ENCODE measurements around the gene INHBE. TPM values are rescaled to one million over a fixed set of nuclear protein-coding genes. Genes with fewer than 3 reads are reported as not detected.

INHBE gene
- total and polyA plus RNA-seq, 4 donors: 17.6 to 181 (median 110) TPM

- no peak overlapping the region for H3K9ac ChIP-seq (ENCODE audit: low read depth in 1 of 2, low read length in 2 of 2)
- WGBS: 2% methylated on average over 6 of the region's 6 CpGs
- no peak overlapping the region for H3K27ac ChIP-seq (ENCODE audit: low read depth in 1 of 2, low read length in 2 of 2)
Measured at GRCh38 chr12:57460468-57460784, 5.3 kb downstream of the INHBE start.

GRCh38 chr12:57460841-57461275 lies 5.8 kb downstream of the INHBE start:
- Histone ChIP-seq H3K4me3 (ENCODE audit: low read depth in 1 of 3, low read length in 3 of 3) (peak overlapping the region in 1 of 3 donors; percentile 55), H3K9me3 (ENCODE audit: control insufficient read depth in 4 of 4, low read length in 3 of 4) (no peaks in the 10 kb centered on the region), H3K9ac (ENCODE audit: low read depth in 1 of 2, low read length in 2 of 2) (no peak overlapping the region), H3K27ac (ENCODE audit: low read depth in 1 of 2, low read length in 2 of 2) (no peak overlapping the region), H3K36me3 (ENCODE audit: control insufficient read depth in 4 of 4, insufficient read depth in 3 of 4, low read depth in 1 of 4, low read length in 3 of 4) (no peaks in the 10 kb centered on the region), H3K27me3 (ENCODE audit: control insufficient read depth in 4 of 4, insufficient read depth in 4 of 4, low read length in 3 of 4) (no peaks in the 10 kb centered on the region), H3K4me1 (ENCODE audit: control insufficient read depth in 4 of 4, insufficient read depth in 4 of 4, low read length in 3 of 4) (peaks cover 7 to 38% (median 20%) of the 10 kb centered on the region in 4 donors)
- TF ChIP-seq MAX (IDR thresholded peaks at IDR 0.05) (no peak), JUND (IDR thresholded peaks at IDR 0.05) (no peak), TAF1 (conservative IDR thresholded peaks at IDR 0.05) (no peak), RXRA (IDR thresholded peaks at IDR 0.05) (no peak), ZBTB33 (IDR thresholded peaks at IDR 0.05) (no peak), FOXA1 (IDR thresholded peaks at IDR 0.05) (no peak), GABPA (IDR thresholded peaks at IDR 0.05 in 1 of 2, conservative IDR thresholded peaks at IDR 0.05 in 1 of 2) (no peak), HNF4A (conservative IDR thresholded peaks at IDR 0.05) (no peak), RAD21 (IDR thresholded peaks at IDR 0.05) (no peak), NR2F2 (IDR thresholded peaks at IDR 0.05) (no peak), YY1 (IDR thresholded peaks at IDR 0.05) (no peak), SP1 (IDR thresholded peaks at IDR 0.05) (no peak), FOXA2 (IDR thresholded peaks at IDR 0.05) (no peak), EGR1 (IDR thresholded peaks at IDR 0.05; ENCODE audit: low read depth in 2 of 2) (no peak), ATF3 (IDR thresholded peaks at IDR 0.05) (no peak), REST (IDR thresholded peaks at IDR 0.05) (no peak), CTCF (IDR thresholded peaks at IDR 0.05; ENCODE audit: low read depth, low read length, missing input control) (no peak), HNF4G (IDR thresholded peaks at IDR 0.05) (no peak)
- DNase-seq (ENCODE audit: low spot score): no peak
- 2% methylated on average over 19 of the region's 19 CpGs for WGBS

More at GRCh38 chr12:57460468-57460784, 5.3 kb downstream of the INHBE start:
- no peaks in the 10 kb centered on the region for H3K27me3 ChIP-seq (ENCODE audit: control insufficient read depth in 4 of 4, insufficient read depth in 4 of 4, low read length in 3 of 4)
- peak overlapping the region in 1 of 3 donors; percentile 67 for H3K4me3 ChIP-seq (ENCODE audit: low read depth in 1 of 3, low read length in 3 of 3)
- no peak for DNase-seq (ENCODE audit: low spot score)
- H3K36me3 ChIP-seq (ENCODE audit: control insufficient read depth in 4 of 4, insufficient read depth in 3 of 4, low read depth in 1 of 4, low read length in 3 of 4): no peaks in the 10 kb centered on the region
- no peaks in the 10 kb centered on the region for H3K9me3 ChIP-seq (ENCODE audit: control insufficient read depth in 4 of 4, low read length in 3 of 4)
- peaks cover 7 to 38% (median 20%) of the 10 kb centered on the region in 4 donors for H3K4me1 ChIP-seq (ENCODE audit: control insufficient read depth in 4 of 4, insufficient read depth in 4 of 4, low read length in 3 of 4)
- TF ChIP-seq HNF4A (conservative IDR thresholded peaks at IDR 0.05) (peak in 1 of 2 donors; percentile 17), RXRA (IDR thresholded peaks at IDR 0.05) (no peak)
